HG03175 (cell line): ENCODE measurements around the gene TAC3.
A peak's percentile ranks its signal among the peaks of the same experiment; 100 is the strongest.
"Not testable (repeated sequence)": the region's sequence is repeated elsewhere in the genome, so short reads cannot be mapped to it uniquely, and the experiment has no call there.

Experiments
- ATAC-seq: cut with Tn5 transposase; IDR thresholded peaks from one replicate; pipeline ENCODE4 v1.9.1; 2021; ENCODE audit warnings: mild to moderate bottlenecking, moderate library complexity; ENCODE audit not compliant: unreplicated experiment

TAC3 gene

GRCh38 chr12:57039016-57039798, 22.9 kb upstream of the TAC3 start:
- no peak for ATAC-seq

GRCh38 chr12:57037264-57037663, 20.9 kb upstream of the TAC3 start:
- ATAC-seq = no peak

- ATAC-seq = no peak
Observed at GRCh38 chr12:57033431-57033830, 17.1 kb upstream of the TAC3 start.

DNA sequence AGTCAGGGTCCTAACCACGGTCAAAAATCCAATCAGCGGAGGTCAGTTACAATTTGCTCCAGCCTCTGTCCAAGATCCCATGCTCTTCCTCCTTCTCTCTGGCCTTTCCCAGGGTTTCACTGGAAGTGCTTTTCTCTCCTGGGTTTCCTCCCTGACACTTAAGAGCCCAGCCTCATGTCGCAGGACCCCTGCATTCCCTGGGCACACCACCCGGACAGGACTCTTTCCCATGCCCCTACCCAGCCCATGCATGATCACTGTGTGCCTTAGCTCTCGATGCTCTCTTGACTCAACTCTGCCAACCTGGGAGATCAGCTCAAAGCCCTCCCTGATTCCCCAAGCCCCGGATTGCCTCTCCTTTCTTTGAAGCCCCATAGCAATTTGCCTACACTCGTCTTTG, 15.5 kb upstream of the TAC3 start:
- ATAC-seq = no peak

GRCh38 chr12:57031138-57031725, 14.9 kb upstream of the TAC3 start:
- no peak for ATAC-seq

DNA sequence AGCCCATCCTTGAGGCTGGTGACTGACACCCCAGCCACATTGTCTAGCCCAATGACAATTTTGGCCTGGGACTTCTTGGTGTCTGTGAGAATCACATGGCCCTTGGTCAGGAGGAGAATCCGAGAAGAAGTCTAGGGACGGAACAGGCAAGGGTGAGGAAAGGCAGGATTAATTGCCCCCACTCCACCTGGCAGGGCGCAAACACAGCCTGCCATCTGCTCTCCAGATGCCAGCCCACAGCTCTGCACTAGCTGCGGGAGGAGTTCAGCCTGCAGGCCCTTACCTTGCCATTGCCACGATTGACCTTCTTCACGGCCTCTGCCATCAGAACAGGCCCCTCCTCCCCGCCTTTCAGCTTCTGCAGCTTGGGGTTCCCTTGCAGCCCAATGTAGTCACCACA, 13.1 kb upstream of the TAC3 start:
- no peak for ATAC-seq

GRCh38 chr12:57027805-57028153, 11.4 kb upstream of the TAC3 start:
- no peak for ATAC-seq

DNA sequence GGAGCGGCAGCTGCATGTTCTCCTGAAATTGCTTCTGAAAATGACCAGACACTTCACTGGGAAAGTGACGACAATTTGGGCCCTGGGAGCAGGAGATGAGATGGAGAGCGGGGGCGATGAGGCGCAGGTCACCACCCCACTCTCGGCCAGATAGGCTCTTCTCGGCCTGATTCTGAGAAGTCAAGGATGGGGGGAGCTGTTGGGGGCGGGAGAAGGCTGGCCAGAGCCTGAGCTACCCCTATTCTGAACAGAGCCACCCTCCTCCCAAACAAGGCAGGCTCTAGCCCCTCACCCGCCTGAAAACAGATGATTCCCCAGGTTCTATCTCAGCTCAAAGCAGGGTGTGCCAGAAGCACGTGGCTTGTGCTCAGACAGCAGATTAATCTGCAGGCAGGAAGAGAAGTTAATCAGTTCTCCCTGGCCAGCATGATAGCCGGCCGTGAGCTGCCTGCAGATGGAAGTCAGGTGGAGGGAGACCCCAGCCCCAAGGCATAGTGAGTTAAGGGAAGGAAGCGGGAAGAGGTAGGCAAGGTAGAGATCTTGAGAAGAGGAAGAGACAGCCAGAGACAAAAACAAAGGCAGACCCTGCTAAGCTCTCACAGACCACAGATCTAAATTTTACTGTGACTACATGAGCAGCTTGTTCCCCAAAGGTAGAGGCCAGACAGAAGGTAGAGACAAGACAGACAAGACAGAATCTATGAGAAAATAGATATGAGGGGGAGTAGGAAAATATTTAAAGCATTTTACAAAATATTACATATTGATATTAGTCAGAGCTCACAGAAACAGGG, 10.9 kb upstream of the TAC3 start:
- ATAC-seq = no peak

DNA sequence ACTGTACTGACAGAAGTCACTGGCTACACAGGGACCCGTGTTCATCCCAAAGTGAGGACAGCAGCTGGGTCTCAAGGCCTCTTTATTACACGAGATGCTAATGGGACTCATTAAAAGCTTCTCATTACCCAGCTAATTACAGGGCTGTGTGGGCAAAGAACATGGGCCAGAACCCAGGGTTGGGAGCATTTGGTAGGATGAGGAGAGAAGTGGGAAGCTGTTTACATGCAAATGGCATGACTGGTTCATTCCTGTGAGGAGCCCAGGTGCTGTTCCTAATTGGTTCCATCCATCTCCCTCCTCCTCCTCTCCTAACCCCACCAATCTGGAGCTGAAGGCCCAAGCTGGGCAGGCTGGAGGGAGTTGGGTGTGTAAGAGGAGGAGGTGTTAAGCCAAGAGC, 8.9 kb upstream of the TAC3 start:
- no peak for ATAC-seq

DNA sequence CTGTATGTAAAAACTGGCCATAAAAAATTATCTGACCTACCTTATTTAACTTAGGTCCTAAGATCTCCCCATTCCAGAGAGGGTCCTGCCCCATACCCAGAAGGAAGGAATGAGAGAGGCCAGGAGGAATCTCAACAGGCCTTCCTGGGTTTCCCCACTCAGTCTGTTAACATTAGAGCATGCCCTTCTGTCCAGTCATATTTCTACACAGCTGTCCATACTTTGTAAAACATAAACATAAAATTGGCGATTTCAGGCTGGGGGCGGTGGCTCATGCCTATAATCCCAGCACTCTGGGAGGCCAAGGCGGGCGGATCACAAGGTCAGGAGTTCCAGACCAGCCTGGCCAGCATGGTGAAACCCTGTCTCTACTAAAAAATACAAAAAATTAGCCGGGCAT, 6.0 kb upstream of the TAC3 start:
- ATAC-seq = not testable (repeated sequence)

- no peak for ATAC-seq
Observed at GRCh38 chr12:57019983-57020719, 3.8 kb upstream of the TAC3 start.

DNA sequence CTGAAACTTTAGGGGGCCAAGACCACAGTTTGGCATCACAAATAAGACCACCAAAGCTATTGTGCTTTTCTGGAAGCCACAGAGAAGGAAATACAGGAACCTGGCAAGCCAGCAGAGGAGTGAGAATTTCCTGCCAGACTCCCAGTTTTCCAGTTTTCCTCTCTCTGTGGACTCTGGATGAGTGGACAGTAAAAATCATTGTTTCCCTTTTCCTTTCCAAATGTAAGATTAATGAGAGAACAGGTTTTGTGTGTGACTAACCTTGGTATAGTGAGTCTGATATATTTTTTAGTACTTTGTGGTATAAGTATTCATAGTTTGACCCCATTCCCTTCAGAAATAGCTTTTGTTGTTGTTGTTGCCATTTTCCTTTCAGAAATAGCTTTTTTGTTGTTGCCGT, 2.6 kb upstream of the TAC3 start:
- no peak for ATAC-seq

DNA sequence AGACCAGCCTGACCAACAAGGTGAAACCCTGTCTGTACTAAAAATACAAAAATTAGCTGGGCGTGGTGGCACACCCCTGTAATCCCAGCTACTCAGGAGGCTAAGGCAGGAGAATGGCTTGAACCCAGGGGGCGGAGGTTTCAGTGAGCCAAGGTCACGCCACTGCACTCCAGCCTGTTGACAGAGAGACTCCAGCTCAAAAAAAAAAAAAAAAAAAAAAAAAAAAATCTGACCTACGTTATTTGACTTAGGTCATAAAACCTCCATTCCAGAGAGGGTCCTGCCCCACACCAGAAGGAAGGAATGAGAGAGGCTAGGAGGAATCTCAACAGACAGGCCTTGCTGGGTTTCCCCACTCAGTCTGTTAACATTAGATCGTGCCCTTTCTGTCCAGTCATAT, 2.0 kb upstream of the TAC3 start:
- ATAC-seq = not testable (repeated sequence)

- no peak for ATAC-seq
Observed at GRCh38 chr12:57012600-57013465, 3.5 kb downstream of the TAC3 start.

DNA sequence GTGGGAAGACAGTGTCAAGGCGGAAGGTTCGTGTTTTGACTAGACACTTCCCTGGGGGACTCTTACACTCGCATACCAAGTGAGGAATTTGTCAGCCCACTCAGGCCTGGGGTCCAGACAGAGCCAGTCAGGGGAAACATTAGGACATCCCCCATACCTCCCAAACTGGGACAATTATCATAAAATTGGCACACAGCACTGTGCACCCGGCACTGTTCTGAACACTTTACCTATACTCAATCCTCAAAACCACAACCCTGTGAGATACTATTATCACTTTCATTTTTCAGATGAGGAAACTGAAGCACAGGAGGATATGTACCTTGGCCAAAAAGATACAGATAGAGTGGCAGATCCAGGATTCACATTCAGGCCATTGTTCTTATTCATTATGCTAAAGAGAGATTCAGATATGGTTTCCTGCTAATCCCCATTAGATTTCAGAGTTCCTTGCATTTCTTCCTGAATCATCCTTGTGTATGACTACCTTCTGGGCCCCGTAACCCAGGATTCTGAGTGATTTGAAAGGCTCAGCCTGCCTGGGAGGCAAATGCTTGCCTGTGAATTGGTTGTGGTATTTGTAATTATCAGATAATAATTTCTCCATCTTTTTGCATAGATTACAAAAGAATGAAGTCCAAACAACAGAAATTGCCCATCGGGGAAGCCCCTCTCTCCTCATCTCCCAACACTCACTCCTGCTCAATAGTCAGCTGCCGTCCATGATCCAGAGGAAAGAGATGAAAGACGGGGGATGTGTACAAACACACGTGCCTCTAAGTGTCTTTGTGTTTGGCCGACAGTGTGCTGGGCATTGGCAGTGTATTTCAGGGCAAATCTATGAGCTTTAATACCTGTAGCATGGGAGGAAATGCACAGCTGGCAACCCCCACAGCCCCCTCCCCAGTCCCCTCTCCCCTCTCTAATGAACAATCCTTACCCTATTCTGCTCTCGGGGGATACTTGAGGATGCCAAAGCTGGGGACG, 4.6 kb downstream of the TAC3 start:
- ATAC-seq = peak; percentile 56

- ATAC-seq = no peak
Observed at GRCh38 chr12:57010627-57011247, 5.6 kb downstream of the TAC3 start.

GRCh38 chr12:57009949-57010626, 6.2 kb downstream of the TAC3 start:
- no peak for ATAC-seq

GRCh38 chr12:57008178-57008577, 8.2 kb downstream of the TAC3 start:
- no peak for ATAC-seq
